Heart right ventricle (tissue), 16 donors: ENCODE data around the gene FAM236B. TPM values are rescaled to one million over a fixed set of nuclear protein-coding genes. Genes with fewer than 3 reads are reported as not detected.
"Not testable (repeated sequence)": the region's sequence is repeated elsewhere in the genome, so short reads cannot be mapped to it uniquely, and the experiment has no call there.

Experiments
- ATAC-seq, 8 donors: fragments of 200-7000 bp; cut with Tn5 transposase; one replicate each; pipeline ENCODE4 v1.9.1; 2020; ENCODE audit warnings: mild to moderate bottlenecking in 8 of 8, moderate library complexity in 8 of 8, moderate number of reproducible peaks in 1 of 8
- DNase-seq, 2 donors: peaks; one replicate each; pipeline ENCODE4 v3.0.0-alpha.2; 2020
- H3K27ac ChIP-seq, 10 donors: fragments of 200-600 bp; sonication (generic) in 2 of 10; one replicate each; pipeline versions ENCODE4 v1.5.0 to v1.8.0; 2020 to 2022; ENCODE audit warnings: mild to moderate bottlenecking in 3 of 10
- H3K27me3 ChIP-seq, 7 donors: fragments of 200-600 bp; one replicate each; pipeline ENCODE4 v1.8.0; 2021 to 2022; ENCODE audit warnings: mild to moderate bottlenecking in 2 of 7
- H3K36me3 ChIP-seq, 9 donors: fragments of 200-600 bp; sonication (generic) in 1 of 9; one replicate each; pipeline versions ENCODE4 v1.5.0 to v1.8.0; 2020 to 2022; ENCODE audit warnings: mild to moderate bottlenecking in 2 of 9
- H3K4me1 ChIP-seq, 9 donors: fragments of 200-600 bp; sonication (generic) in 1 of 9; one replicate each; pipeline versions ENCODE4 v1.5.0 to v1.8.0; 2020 to 2022; ENCODE audit warnings: mild to moderate bottlenecking in 4 of 9
- H3K4me3 ChIP-seq, 10 donors: fragments of 200-600 bp; sonication (generic) in 2 of 10; one replicate each; pipeline versions ENCODE4 v1.5.0 to v1.8.0; 2020 to 2022; ENCODE audit warnings: mild to moderate bottlenecking in 7 of 10, moderate library complexity in 2 of 10
- H3K9me3 ChIP-seq, 11 donors: fragments of 200-600 bp in 10 of 11; sonication (generic) in 2 of 11; one replicate each; pipeline versions ENCODE4 v1.5.0 to v1.8.0; 2013 to 2022; ENCODE audit warnings: mild to moderate bottlenecking in 2 of 11, control low read depth in 1 of 11, moderate library complexity in 1 of 11
- CTCF ChIP-seq, 9 donors: fragments of 200-600 bp; sonication (generic) in 2 of 9; IDR thresholded peaks; one replicate each; pipeline versions ENCODE4 v1.5.0 to v1.8.0; 2021 to 2022; ENCODE audit warnings: antibody characterized with exemption in 9 of 9, mild to moderate bottlenecking in 5 of 9, moderate library complexity in 1 of 9
- WGBS, 2 donors: extraction: QIAGEN DNeasy Blood & Tissue Kit; methylation state at CpG; one replicate each; pipeline ENCODE4 v1.1.7; 2013; ENCODE audit warnings: inconsistent platforms in 1 of 2; 5-methylcytosine and 5-hydroxymethylcytosine counted together
- intact Hi-C, 10 donors: fragments of 100-400 bp; cut with DNase I; formaldehyde crosslinking; loops; one replicate each; pipeline versions ENCODE4 v1.11.1 to v1.14.2; 2022
- polyA plus RNA-seq, 2 donors: library from polyadenylated mRNA; stranded (reverse); fragments of 200-250 nt; gene quantifications; one replicate each; pipeline ENCODE4 v1.2.3, GENCODE V29; 2013
- total RNA-seq, 10 donors: library from RNA; stranded (reverse); fragmentation: NEBNext Ultra II Directional in 3 of 10; extraction: Animal tissue kit (Norgen Biotek cat#: 25700) in 3 of 10; gene quantifications; one replicate each; pipeline versions ENCODE4 v1.2.1 to v1.2.4, GENCODE V29; 2021 to 2023
- donor health status: Arrhythmogenic right ventricular cardiomyopathy.
- donor health status: ischemic (EF 13 %, LVEDD 7.1; RV severe dilation, severe dysfunction).
- donor health status: healthy with polysubstance abuse.
- donor health status: DM: no; HTN: yes; CAD: no.
- donor health status: DM: no; HTN: no; CAD: no.
- donor health status: ischemic (EF 25% LVEDD 6.9; RV normal size, moderate dysfunction).
- donor health status: ischemic (EF 25% LVEDD 5.7; RV mildly dilated, moderate dysfunction).
- donor health status: healthy.
- donor health status: DM: yes; HTN: yes; CAD: no.
- donor health status: Ischemic cardiomyopathy.
- donor health status: ischemic (EF 35%, LVEDD 5.7; RV mildly dilated, moderate dysfunction).
- donor health status: nonischemic (EF 11% LVEDD 7.7; RV severe dilation, severe dysfunction).
- donor health status: DM: yes; HTN: yes; CAD: no.
- donor health status: PGD.
- donor health status: ischemic (EF 29% LVEDD 5.4; RV normal size, mild dysfunction).
- donor health status: nonischemic (EF 23%, LVEDD 6.1; RV moderate dilation, normal function).

Gene FAM236B
- total and polyA plus RNA-seq, 12 donors, result not detected

- H3K9me3 ChIP-seq, H3K36me3 ChIP-seq, DNase-seq, H3K27me3 ChIP-seq, H3K4me1 ChIP-seq, intact Hi-C loops, H3K27ac ChIP-seq, ATAC-seq, H3K4me3 ChIP-seq: not testable (repeated sequence)
- no CpG with 5 or more reads among the region's 3 CpGs for WGBS, 2 donors
Measured at GRCh38 chrX:72748545-72748944, 33.9 kb downstream of the FAM236B start.

- H3K9me3 ChIP-seq, H3K27me3 ChIP-seq, DNase-seq, H3K4me1 ChIP-seq, intact Hi-C loops, H3K4me3 ChIP-seq, H3K27ac ChIP-seq, H3K36me3 ChIP-seq: not testable (repeated sequence)
- ATAC-seq, result peak in 1 of 8 donors; percentile 33
- WGBS, 2 donors, result no CpG with 5 or more reads among the region's 7 CpGs
Measured at GRCh38 chrX:72745546-72745945, 36.9 kb downstream of the FAM236B start.

- Histone ChIP-seq H3K4me1 (no peaks in the 10 kb centered on the region), H3K27me3 (peaks cover 0 to 31% (median 0%) of the 10 kb centered on the region in 7 donors), H3K27ac (no peak overlapping the region), H3K4me3 (no peak overlapping the region), H3K9me3 (peaks cover 0 to 3% (median 0%) of the 10 kb centered on the region in 11 donors), H3K36me3 (no peaks in the 10 kb centered on the region)
- 69 to 93% methylated on average over 1 of the region's 1 CpG for WGBS, 2 donors
- intact Hi-C loops, result no loop called here
- DNase-seq (no peak), ATAC-seq (no peak)
- TF ChIP-seq CTCF (IDR thresholded peaks at IDR 0.05), result no peak
Measured at GRCh38 chrX:72735561-72735960, 46.9 kb downstream of the FAM236B start.

- H3K27ac ChIP-seq, ATAC-seq, H3K9me3 ChIP-seq, H3K4me3 ChIP-seq, DNase-seq, intact Hi-C loops, H3K4me1 ChIP-seq, H3K36me3 ChIP-seq: not testable (repeated sequence)
- 48 to 51% methylated on average over 8 of the region's 8 CpGs for WGBS, 2 donors
- peaks cover 0 to 31% (median 0%) of the 10 kb centered on the region in 7 donors for H3K27me3 ChIP-seq
Measured at GRCh38 chrX:72733636-72734035, 48.8 kb downstream of the FAM236B start.

Other genes starting within 250 kb of the FAM236B start
- 10 to 100 TPM; 15.9 to 23.1 (median 19.5) TPM for gene HDAC8, start 209.8 kb downstream of the FAM236B start, total RNA-seq
- 10 to 100 TPM; 17.7 to 48.1 TPM for gene HDAC8, start 209.8 kb downstream of the FAM236B start, polyA plus RNA-seq
- 10 to 100 TPM; 11.0 to 26.2 (median 15.6) TPM for gene PHKA1, start 68.4 kb downstream of the FAM236B start, total RNA-seq
- 1 to 10 TPM; 2.6 to 5.0 TPM for gene PHKA1, start 68.4 kb downstream of the FAM236B start, polyA plus RNA-seq
- gene DMRTC1B, start 5.8 kb downstream of the FAM236B start, total RNA-seq, result not detected
- not detected for gene DMRTC1B, start 5.8 kb downstream of the FAM236B start, polyA plus RNA-seq
- gene FAM236D, start 25.6 kb upstream of the FAM236B start, total RNA-seq, result not detected
- gene FAM236D, start 25.6 kb upstream of the FAM236B start, polyA plus RNA-seq, result not detected
- not detected for gene FAM236C, start 130.0 kb upstream of the FAM236B start, total RNA-seq
- gene FAM236C, start 130.0 kb upstream of the FAM236B start, polyA plus RNA-seq, result not detected
- gene FAM236A, start 155.5 kb upstream of the FAM236B start, total RNA-seq, result not detected
- gene FAM236A, start 155.5 kb upstream of the FAM236B start, polyA plus RNA-seq, result not detected
- not detected for gene DMRTC1, start 161.2 kb upstream of the FAM236B start, total RNA-seq
- gene DMRTC1, start 161.2 kb upstream of the FAM236B start, polyA plus RNA-seq, result not detected
- gene PABPC1L2B, start 220.3 kb upstream of the FAM236B start, total RNA-seq, result not detected
- not detected for gene PABPC1L2B, start 220.3 kb upstream of the FAM236B start, polyA plus RNA-seq